ENCODE results near the gene CYP39A1. TPM values are rescaled to one million over a fixed set of nuclear protein-coding genes. Genes with fewer than 3 reads are reported as not detected.
A peak's percentile ranks its signal among the peaks of the same experiment; 100 is the strongest.
"Not testable (repeated sequence)": the region's sequence is repeated elsewhere in the genome, so short reads cannot be mapped to it uniquely, and the experiment has no call there.

Gene CYP39A1
- polyA plus RNA-seq, 1 donor, result 3.4 TPM

DNA sequence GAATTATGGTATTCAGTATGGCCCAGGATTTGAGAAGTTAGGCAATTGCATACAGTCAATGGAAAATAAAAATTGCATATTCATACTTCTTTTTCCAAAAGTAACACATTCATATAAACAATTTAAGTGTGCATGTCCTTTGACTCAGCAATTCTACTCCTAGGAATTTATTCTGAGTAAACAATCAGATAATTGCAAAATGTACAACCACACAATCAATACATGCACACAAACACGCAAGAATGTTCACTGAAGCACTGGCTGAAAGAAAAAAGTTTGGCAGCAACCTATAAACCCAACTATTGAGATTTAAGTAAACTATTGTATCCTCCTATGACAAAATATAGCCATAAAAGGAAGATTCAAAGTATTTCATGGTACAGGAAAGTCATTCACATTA, 1.6 kb downstream of the CYP39A1 start:
- H3K4me1 ChIP-seq (ENCODE audit: control insufficient read depth, insufficient read depth, low read length), result peaks cover 11% of the 10 kb centered on the region
- DNase-seq, result peak in 1 of 2 donors; percentile 15
- no peaks in the 10 kb centered on the region for H3K27me3 ChIP-seq (ENCODE audit: control insufficient read depth, insufficient read depth, low read length)
- H3K36me3 ChIP-seq (ENCODE audit: control insufficient read depth, insufficient read depth, low read length), result no peaks in the 10 kb centered on the region
- no CpG with 5 or more reads among the region's 1 CpG for WGBS (ENCODE audit: insufficient coverage, low lambda C conversion rate)
- H3K9me3 ChIP-seq (ENCODE audit: control insufficient read depth, low read depth, low read length), result peaks cover 3% of the 10 kb centered on the region
- no peak overlapping the region for H3K4me3 ChIP-seq (ENCODE audit: low read length)
- no peak overlapping the region for H3K27ac ChIP-seq (ENCODE audit: low read length)

DNA sequence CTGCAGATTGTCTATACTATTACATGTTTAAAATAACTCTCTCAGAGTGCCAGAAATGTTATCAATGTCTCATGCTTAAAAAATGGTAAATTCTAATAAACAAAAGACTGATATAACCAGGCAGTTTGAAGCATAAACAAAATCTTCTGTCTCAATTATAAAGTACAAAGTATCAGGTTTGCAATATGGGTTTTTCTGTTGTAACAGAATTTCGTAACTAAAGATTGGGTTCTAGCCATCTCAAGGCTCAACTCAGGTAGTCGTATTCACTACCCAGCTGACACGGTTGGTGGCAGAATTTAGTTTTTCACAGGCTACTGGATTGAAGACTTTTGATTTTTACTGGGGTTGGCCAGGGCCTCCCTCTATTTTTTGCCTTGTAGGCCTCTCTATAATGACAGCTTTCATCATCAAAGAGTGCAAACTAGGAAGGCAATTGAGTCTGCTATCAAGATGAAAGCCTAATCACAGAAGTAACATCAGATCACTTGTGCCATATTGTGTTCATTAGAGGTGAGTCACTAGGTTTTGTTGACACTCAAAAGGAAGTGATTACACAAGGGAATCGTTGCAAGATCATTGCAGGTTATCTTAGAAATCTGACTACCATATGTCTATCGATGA, 3.6 kb downstream of the CYP39A1 start:
- 68% methylated on average over 3 of the region's 5 CpGs for WGBS (ENCODE audit: insufficient coverage, low lambda C conversion rate)
- no peak overlapping the region for H3K4me3 ChIP-seq (ENCODE audit: low read length)
- H3K4me1 ChIP-seq (ENCODE audit: control insufficient read depth, insufficient read depth, low read length), result peaks cover 11% of the 10 kb centered on the region
- peak in 1 of 2 donors; percentile 15 for DNase-seq
- H3K36me3 ChIP-seq (ENCODE audit: control insufficient read depth, insufficient read depth, low read length), result no peaks in the 10 kb centered on the region
- peak overlapping the region; percentile 7 for H3K27ac ChIP-seq (ENCODE audit: low read length)
- peaks cover 3% of the 10 kb centered on the region for H3K9me3 ChIP-seq (ENCODE audit: control insufficient read depth, low read depth, low read length)
- no peaks in the 10 kb centered on the region for H3K27me3 ChIP-seq (ENCODE audit: control insufficient read depth, insufficient read depth, low read length)

DNA sequence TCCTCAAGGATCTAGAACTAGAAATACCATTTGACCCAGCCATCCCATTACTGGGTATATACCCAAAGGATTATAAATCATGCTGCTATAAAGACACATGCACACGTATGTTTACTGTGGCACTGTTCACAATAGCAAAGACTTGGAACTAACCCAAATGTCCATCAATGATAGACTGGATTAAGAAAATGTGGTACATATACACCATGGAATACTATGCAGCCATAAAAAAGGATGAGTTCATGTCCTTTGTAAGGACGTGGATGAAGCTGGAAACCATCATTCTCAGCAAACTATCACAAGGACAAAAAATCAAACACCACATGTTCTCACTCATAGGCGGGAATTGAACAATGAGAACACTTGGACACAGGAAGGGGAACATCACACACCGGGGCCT, 4.5 kb downstream of the CYP39A1 start:
- DNase-seq; H3K4me3 ChIP-seq (ENCODE audit: low read length); H3K27ac ChIP-seq (ENCODE audit: low read length); H3K27me3 ChIP-seq (ENCODE audit: control insufficient read depth, insufficient read depth, low read length); H3K9me3 ChIP-seq (ENCODE audit: control insufficient read depth, low read depth, low read length); H3K36me3 ChIP-seq (ENCODE audit: control insufficient read depth, insufficient read depth, low read length): not testable (repeated sequence)
- WGBS (ENCODE audit: insufficient coverage, low lambda C conversion rate), result no CpG with 5 or more reads among the region's 4 CpGs
- H3K4me1 ChIP-seq (ENCODE audit: control insufficient read depth, insufficient read depth, low read length), result peaks cover 11% of the 10 kb centered on the region

DNA sequence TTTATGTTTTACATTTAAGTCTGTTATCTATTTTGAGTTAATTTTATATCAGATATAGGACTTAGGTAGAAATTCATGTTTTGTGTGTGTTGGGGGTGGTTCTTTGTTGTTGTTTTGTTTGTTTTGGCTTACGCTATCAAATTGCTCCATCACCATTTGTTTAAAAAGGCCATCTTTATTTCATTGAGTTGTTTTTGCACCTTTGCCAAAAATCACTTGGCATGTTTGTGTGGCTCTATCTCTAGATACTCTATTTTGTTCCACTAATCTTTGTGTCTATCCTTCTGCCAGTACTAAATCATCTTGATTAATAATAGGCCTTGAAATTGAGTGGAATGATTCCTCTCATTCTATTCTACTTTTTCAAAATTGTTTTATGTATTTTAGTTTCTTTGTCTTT, 7.4 kb downstream of the CYP39A1 start:
- no peak for DNase-seq
- Histone ChIP-seq H3K36me3 (ENCODE audit: control insufficient read depth, insufficient read depth, low read length) (no peaks in the 10 kb centered on the region), H3K4me1 (ENCODE audit: control insufficient read depth, insufficient read depth, low read length) (peaks cover 6% of the 10 kb centered on the region), H3K4me3 (ENCODE audit: low read length) (no peak overlapping the region), H3K27ac (ENCODE audit: low read length) (no peak overlapping the region), H3K9me3 (ENCODE audit: control insufficient read depth, low read depth, low read length) (no peaks in the 10 kb centered on the region), H3K27me3 (ENCODE audit: control insufficient read depth, insufficient read depth, low read length) (no peaks in the 10 kb centered on the region)
- WGBS (ENCODE audit: insufficient coverage, low lambda C conversion rate), result no CpG with 5 or more reads among the region's 1 CpG

DNA sequence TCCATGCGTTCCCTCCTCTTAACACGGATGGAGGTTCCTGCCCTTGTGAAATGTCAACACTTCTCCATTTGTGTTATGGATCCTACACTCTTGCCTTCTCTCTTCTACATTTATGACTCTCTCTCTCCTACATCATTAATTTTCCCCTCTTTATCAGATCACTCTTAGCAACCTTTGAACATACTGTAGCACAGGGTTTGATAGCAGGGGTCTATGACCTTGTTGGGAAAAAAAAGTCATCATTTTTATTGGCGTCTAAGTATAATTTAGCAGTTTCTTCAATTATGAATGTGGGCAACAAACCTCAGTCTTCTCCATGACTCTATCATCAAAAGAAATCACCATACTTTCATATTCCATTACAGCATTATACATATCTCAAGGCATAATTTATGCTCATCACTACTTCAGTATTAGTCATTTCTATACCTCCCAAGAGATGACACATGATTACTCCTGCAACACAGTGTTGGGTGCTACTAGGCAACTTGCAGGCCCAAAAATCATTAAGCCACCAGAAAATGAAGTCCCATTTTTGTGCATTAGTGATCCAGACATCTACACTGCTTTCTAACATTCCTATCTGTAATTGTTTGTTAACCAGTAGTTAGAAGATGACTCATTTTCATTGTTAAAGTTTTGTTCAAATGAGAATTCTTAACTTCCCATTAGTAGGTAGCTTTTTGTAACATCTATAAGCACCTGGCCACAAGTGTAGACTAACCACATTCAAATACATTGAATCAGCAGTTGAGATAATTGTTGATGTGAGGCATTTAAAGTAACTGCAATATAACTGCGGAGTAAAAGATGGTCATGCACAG, 9.5 kb downstream of the CYP39A1 start:
- H3K9me3 ChIP-seq (ENCODE audit: control insufficient read depth, low read depth, low read length), result no peaks in the 10 kb centered on the region
- no peaks in the 10 kb centered on the region for H3K36me3 ChIP-seq (ENCODE audit: control insufficient read depth, insufficient read depth, low read length)
- no peaks in the 10 kb centered on the region for H3K27me3 ChIP-seq (ENCODE audit: control insufficient read depth, insufficient read depth, low read length)
- no peaks in the 10 kb centered on the region for H3K4me1 ChIP-seq (ENCODE audit: control insufficient read depth, insufficient read depth, low read length)
- 70% methylated on average over 2 of the region's 4 CpGs for WGBS (ENCODE audit: insufficient coverage, low lambda C conversion rate)
- no peak overlapping the region for H3K27ac ChIP-seq (ENCODE audit: low read length)
- DNase-seq, result peak in 1 of 2 donors; percentile 15
- no peak overlapping the region for H3K4me3 ChIP-seq (ENCODE audit: low read length)

DNA sequence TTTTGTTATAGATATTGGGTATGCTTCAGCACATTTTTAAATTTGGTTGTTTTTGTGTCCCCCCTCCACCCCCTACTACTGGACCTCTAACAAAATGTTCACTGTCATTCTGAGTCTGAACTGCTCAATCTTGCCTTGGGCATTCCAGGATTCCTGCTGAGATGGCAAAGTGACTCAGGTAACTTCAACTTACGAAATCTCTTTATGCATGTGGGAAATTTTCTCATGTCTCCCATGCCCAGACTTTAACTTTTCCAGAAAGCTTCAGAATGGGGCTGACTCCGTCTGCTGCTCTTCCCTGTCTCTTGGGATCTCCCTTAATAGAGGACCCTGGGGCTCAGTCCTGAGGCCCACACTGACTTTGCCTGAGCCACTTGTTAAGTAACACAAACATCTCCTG, 14.0 kb downstream of the CYP39A1 start:
- Histone ChIP-seq H3K4me3 (ENCODE audit: low read length) (no peak overlapping the region), H3K27ac (ENCODE audit: low read length) (no peak overlapping the region), H3K36me3 (ENCODE audit: control insufficient read depth, insufficient read depth, low read length) (no peaks in the 10 kb centered on the region), H3K4me1 (ENCODE audit: control insufficient read depth, insufficient read depth, low read length) (no peaks in the 10 kb centered on the region), H3K27me3 (ENCODE audit: control insufficient read depth, insufficient read depth, low read length) (no peaks in the 10 kb centered on the region), H3K9me3 (ENCODE audit: control insufficient read depth, low read depth, low read length) (no peaks in the 10 kb centered on the region)
- no peak for DNase-seq
- no CpG with 5 or more reads among the region's 2 CpGs for WGBS (ENCODE audit: insufficient coverage, low lambda C conversion rate)

DNA sequence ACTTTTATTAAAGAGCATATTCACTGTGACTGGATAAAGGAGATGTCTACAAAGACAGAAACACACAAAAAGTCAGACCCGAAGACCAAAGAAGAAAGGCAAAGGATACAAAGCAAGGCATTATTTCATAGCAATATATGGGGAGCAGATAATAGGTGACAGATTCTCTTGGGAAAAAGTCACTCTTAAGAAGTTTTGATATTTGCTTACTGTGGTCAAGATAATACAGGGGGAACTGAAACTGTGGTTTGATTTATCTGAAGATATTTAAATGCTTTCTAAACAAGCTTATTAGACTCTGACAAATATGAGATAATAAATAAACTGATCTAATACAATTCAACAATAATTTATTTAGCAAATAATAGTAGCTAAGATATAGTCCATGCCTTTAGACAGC, 14.7 kb downstream of the CYP39A1 start:
- H3K27ac ChIP-seq (ENCODE audit: low read length), result no peak overlapping the region
- 100% methylated on average over 1 of the region's 1 CpG for WGBS (ENCODE audit: insufficient coverage, low lambda C conversion rate)
- H3K4me3 ChIP-seq (ENCODE audit: low read length), result no peak overlapping the region
- no peaks in the 10 kb centered on the region for H3K9me3 ChIP-seq (ENCODE audit: control insufficient read depth, low read depth, low read length)
- no peaks in the 10 kb centered on the region for H3K27me3 ChIP-seq (ENCODE audit: control insufficient read depth, insufficient read depth, low read length)
- DNase-seq, result no peak
- H3K4me1 ChIP-seq (ENCODE audit: control insufficient read depth, insufficient read depth, low read length), result no peaks in the 10 kb centered on the region
- no peaks in the 10 kb centered on the region for H3K36me3 ChIP-seq (ENCODE audit: control insufficient read depth, insufficient read depth, low read length)

DNA sequence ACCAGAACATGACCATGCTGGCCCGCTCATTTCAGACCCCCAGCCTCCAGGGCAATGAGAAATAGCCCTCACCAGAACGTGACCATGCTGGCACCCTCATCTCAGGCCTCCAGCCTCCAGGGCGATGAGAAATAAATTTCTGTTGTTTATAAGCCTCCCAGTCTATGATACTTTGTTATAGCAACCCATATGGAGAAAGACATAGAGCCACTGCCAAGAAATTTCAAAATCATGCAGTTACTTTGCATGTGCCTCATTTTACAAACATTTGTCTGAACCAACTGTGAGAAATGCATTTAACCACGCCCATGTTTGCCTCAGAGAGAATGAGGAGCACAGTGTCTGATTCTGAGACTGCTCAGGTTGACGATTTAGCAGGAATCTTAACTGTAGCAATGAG, 15.5 kb downstream of the CYP39A1 start:
- Histone ChIP-seq H3K27ac (ENCODE audit: low read length) (no peak overlapping the region), H3K4me3 (ENCODE audit: low read length) (no peak overlapping the region), H3K27me3 (ENCODE audit: control insufficient read depth, insufficient read depth, low read length) (no peaks in the 10 kb centered on the region), H3K9me3 (ENCODE audit: control insufficient read depth, low read depth, low read length) (no peaks in the 10 kb centered on the region), H3K36me3 (ENCODE audit: control insufficient read depth, insufficient read depth, low read length) (no peaks in the 10 kb centered on the region), H3K4me1 (ENCODE audit: control insufficient read depth, insufficient read depth, low read length) (no peaks in the 10 kb centered on the region)
- 60% methylated on average over 1 of the region's 5 CpGs for WGBS (ENCODE audit: insufficient coverage, low lambda C conversion rate)
- DNase-seq, result no peak

DNA sequence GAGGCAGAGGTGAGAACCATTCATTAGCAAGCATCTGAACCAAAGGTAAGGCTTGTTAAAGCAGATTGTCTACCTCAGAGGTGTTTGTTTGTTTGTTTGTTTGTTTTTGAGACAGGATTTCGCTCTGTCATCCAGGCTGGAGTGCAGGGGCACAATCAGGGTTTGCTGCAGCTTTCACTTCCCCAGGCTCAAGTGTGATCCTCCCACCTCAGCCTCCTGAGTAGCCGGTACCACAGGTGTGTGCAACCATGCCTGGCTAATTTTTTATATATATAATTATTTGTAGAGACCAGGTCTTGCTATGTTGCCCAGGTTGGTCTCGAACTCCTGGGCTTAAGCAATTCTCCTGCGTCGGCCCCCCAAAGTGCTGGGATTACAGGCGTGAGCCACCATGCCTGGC, 17.2 kb downstream of the CYP39A1 start:
- H3K9me3 ChIP-seq (ENCODE audit: control insufficient read depth, low read depth, low read length), result no peaks in the 10 kb centered on the region
- no peak for DNase-seq
- H3K27me3 ChIP-seq (ENCODE audit: control insufficient read depth, insufficient read depth, low read length), result no peaks in the 10 kb centered on the region
- H3K27ac ChIP-seq (ENCODE audit: low read length), result no peak overlapping the region
- H3K36me3 ChIP-seq (ENCODE audit: control insufficient read depth, insufficient read depth, low read length), result no peaks in the 10 kb centered on the region
- no CpG with 5 or more reads among the region's 6 CpGs for WGBS (ENCODE audit: insufficient coverage, low lambda C conversion rate)
- no peaks in the 10 kb centered on the region for H3K4me1 ChIP-seq (ENCODE audit: control insufficient read depth, insufficient read depth, low read length)
- no peak overlapping the region for H3K4me3 ChIP-seq (ENCODE audit: low read length)

DNA sequence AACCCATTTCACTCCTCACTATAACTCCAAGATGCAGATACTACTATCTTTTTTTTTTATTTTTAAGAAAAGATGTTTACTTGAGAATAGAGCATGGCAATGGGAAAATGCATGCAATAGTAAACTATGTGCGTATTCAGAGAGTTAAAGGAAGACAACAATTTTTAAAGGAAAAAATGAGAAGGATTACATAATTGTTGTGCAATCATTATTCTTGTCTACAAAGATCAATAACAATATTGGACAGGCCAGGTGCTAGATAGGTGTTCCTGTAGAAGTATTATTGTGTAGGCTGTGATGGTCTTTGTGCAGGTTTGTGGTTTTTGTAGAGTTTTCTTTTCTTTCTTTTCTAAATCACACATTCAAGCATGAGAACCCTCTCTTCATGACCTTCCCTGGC, 20.6 kb downstream of the CYP39A1 start:
- H3K9me3 ChIP-seq (ENCODE audit: control insufficient read depth, low read depth, low read length), result no peaks in the 10 kb centered on the region
- H3K27ac ChIP-seq (ENCODE audit: low read length), result no peak overlapping the region
- no peaks in the 10 kb centered on the region for H3K4me1 ChIP-seq (ENCODE audit: control insufficient read depth, insufficient read depth, low read length)
- 100% methylated on average over 1 of the region's 1 CpG for WGBS (ENCODE audit: insufficient coverage, low lambda C conversion rate)
- DNase-seq, result no peak
- no peaks in the 10 kb centered on the region for H3K36me3 ChIP-seq (ENCODE audit: control insufficient read depth, insufficient read depth, low read length)
- no peaks in the 10 kb centered on the region for H3K27me3 ChIP-seq (ENCODE audit: control insufficient read depth, insufficient read depth, low read length)
- no peak overlapping the region for H3K4me3 ChIP-seq (ENCODE audit: low read length)

DNA sequence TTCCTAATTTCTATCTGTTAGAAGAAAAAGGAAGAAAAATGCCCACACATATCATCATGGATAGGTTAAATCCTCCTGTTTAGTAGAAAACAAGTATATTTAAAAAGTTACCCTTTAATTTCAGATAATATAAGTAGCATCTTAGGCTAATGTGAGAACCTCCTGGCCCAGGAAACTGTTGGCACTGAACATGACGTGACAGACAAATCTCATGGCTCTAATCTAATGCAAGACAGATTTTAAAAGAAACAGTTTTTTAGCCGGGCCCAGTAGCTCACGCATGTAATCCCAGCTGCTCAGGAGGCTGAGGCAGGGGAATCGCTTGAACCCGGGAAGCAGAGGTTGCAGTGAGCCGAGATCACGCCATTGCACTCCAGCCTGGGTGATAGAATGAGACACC, 22.9 kb downstream of the CYP39A1 start:
- no peaks in the 10 kb centered on the region for H3K36me3 ChIP-seq (ENCODE audit: control insufficient read depth, insufficient read depth, low read length)
- H3K4me1 ChIP-seq (ENCODE audit: control insufficient read depth, insufficient read depth, low read length), result no peaks in the 10 kb centered on the region
- DNase-seq, result no peak
- WGBS (ENCODE audit: insufficient coverage, low lambda C conversion rate), result no CpG with 5 or more reads among the region's 7 CpGs
- H3K4me3 ChIP-seq (ENCODE audit: low read length), result no peak overlapping the region
- H3K27ac ChIP-seq (ENCODE audit: low read length), result no peak overlapping the region
- H3K9me3 ChIP-seq (ENCODE audit: control insufficient read depth, low read depth, low read length), result no peaks in the 10 kb centered on the region
- no peaks in the 10 kb centered on the region for H3K27me3 ChIP-seq (ENCODE audit: control insufficient read depth, insufficient read depth, low read length)

All from large intestine (tissue), 3 donors.